Osteoblast (primary cell): ENCODE measurements around the gene SRD5A1. TPM values are rescaled to one million over a fixed set of nuclear protein-coding genes. Genes with fewer than 3 reads are reported as not detected.

Experiments used
- DNase-seq: peaks from one replicate; pipeline ENCODE4 v3.0.0; 2011; ENCODE audit warnings: low spot score, mixed read lengths; ENCODE audit not compliant: insufficient read length; ENCODE audit errors: missing footprints
- H2AFZ ChIP-seq: 2 replicates; pipeline ENCODE4 v1.6.0; 2011; ENCODE audit warnings: mild to moderate bottlenecking, low read length
- H3K27ac ChIP-seq: 2 replicates; pipeline ENCODE4 v1.5.1; 2011; ENCODE audit warnings: mild to moderate bottlenecking, low read depth, low read length, moderate library complexity
- H3K27me3 ChIP-seq: 2 replicates; pipeline ENCODE4 v1.6.0; 2012; ENCODE audit warnings: mild to moderate bottlenecking, control low read depth, inconsistent platforms, low read length, moderate library complexity; ENCODE audit not compliant: insufficient read depth
- H3K36me3 ChIP-seq: 2 replicates; pipeline ENCODE4 v1.5.1; 2011; ENCODE audit warnings: mild to moderate bottlenecking, low read length, control low read depth, moderate library complexity; ENCODE audit not compliant: insufficient read depth
- H3K4me1 ChIP-seq: 2 replicates; pipeline ENCODE4 v1.5.1; 2011; ENCODE audit warnings: mild to moderate bottlenecking, low read length, control low read depth, moderate library complexity; ENCODE audit not compliant: insufficient read depth
- H3K4me2 ChIP-seq: 2 replicates; pipeline ENCODE4 v1.6.0; 2011; ENCODE audit warnings: mild to moderate bottlenecking, low read length; ENCODE audit not compliant: insufficient read depth
- H3K4me3 ChIP-seq: fragments of 200-600 bp; sonication (generic); 3 replicates; pipeline ENCODE4 v1.5.1; 2012; ENCODE audit warnings: mild to moderate bottlenecking, low read length, inconsistent platforms; ENCODE audit not compliant: insufficient read depth
- H3K79me2 ChIP-seq: 2 replicates; pipeline ENCODE4 v1.6.0; 2012; ENCODE audit warnings: mild to moderate bottlenecking, low read length, control low read depth, inconsistent platforms; ENCODE audit not compliant: insufficient read depth
- H3K9me3 ChIP-seq: 2 replicates; pipeline ENCODE4 v1.5.1; 2011; ENCODE audit warnings: low read depth, low read length, control low read depth
- H4K20me1 ChIP-seq: 2 replicates; pipeline ENCODE4 v1.6.0; 2012; ENCODE audit warnings: mild to moderate bottlenecking, low read length, control low read depth; ENCODE audit not compliant: insufficient read depth
- total RNA-seq: library from RNA; depleted of rRNA; stranded (reverse); fragments of >200 nt; gene quantifications from 2 replicates; pipeline ENCODE4 v1.2.3, GENCODE V29; 2012
- TF ChIP-seq, protein P1 (sequence below): IDR thresholded peaks from 2 replicates; pipeline ENCODE4 v1.5.1; 2011; ENCODE audit warnings: mild to moderate bottlenecking, low read depth, low read length, moderate library complexity; ENCODE audit errors: extremely low read depth

The SRD5A1 gene
- total RNA-seq, 1 donor: 9.4 TPM

DNA sequence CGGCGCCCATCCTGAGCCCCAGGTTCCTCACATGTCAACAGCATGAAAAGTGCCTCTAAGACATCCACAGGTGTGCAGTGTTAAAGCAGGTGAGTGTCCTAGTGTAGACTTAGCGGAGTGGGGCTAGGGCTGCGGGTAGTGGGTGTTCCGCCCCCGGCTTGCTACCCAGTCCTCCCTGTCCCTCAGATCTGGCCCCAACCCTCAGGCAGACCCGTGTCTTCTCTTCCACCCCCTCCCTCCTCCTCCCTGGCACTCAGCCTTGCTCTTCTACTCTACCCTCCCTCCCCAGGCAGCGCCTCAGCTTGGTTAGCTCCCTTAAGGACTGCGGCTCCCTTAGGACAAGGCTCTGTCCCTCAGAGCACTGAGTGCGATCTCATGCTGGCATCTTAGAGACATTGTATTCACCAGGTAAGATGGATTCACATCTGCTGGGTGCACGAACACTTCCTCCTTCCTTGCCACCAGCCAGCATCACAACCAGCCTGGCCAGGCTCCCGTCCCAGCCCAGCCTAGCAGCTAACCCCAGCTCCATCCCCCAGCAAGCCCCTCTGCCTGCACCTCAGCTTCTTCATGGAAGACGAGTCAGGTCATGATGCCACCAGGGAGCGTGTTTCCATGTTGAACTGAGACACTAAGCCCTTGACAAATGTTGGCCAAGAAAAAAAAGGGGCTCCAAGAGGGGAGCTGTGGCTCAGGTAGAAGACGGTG is 47.1 kb upstream of the SRD5A1 start:
- Histone ChIP-seq H3K4me2 (no peak overlapping the region), H4K20me1 (no peaks in the 10 kb centered on the region), H3K4me3 (no peak overlapping the region), H3K36me3 (no peaks in the 10 kb centered on the region), H3K27me3 (peaks cover 18% of the 10 kb centered on the region), H3K79me2 (no peaks in the 10 kb centered on the region), H2AFZ (no peak overlapping the region), H3K4me1 (peaks cover 17% of the 10 kb centered on the region), H3K27ac (no peak overlapping the region), H3K9me3 (no peaks in the 10 kb centered on the region)
- DNase-seq: peak; percentile 66
- TF ChIP-seq, protein P1, sequence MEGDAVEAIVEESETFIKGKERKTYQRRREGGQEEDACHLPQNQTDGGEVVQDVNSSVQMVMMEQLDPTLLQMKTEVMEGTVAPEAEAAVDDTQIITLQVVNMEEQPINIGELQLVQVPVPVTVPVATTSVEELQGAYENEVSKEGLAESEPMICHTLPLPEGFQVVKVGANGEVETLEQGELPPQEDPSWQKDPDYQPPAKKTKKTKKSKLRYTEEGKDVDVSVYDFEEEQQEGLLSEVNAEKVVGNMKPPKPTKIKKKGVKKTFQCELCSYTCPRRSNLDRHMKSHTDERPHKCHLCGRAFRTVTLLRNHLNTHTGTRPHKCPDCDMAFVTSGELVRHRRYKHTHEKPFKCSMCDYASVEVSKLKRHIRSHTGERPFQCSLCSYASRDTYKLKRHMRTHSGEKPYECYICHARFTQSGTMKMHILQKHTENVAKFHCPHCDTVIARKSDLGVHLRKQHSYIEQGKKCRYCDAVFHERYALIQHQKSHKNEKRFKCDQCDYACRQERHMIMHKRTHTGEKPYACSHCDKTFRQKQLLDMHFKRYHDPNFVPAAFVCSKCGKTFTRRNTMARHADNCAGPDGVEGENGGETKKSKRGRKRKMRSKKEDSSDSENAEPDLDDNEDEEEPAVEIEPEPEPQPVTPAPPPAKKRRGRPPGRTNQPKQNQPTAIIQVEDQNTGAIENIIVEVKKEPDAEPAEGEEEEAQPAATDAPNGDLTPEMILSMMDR: no peak

DNA sequence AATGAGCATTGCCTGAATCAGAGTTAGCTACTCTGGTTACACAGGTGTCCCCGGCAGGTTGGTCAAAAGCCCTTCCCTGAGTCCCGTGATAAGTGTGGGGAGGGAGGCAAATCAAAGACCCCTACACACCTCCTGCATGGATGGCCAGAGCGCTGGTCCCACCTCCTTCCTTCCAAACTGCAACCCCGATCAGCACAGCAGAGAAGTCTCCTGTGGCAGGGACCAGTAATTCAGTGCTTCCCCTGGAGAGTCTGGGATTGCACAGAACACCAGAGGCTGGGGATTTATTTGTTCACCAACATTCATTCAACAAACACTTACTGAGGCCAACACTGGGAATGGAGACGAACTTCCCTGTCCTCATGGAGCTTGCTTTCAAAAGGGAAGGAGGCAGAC is 46.6 kb upstream of the SRD5A1 start:
- Histone ChIP-seq H3K4me1 (peaks cover 11% of the 10 kb centered on the region), H3K36me3 (no peaks in the 10 kb centered on the region), H3K9me3 (no peaks in the 10 kb centered on the region), H3K4me3 (no peak overlapping the region), H3K4me2 (no peak overlapping the region), H4K20me1 (no peaks in the 10 kb centered on the region), H3K27me3 (peaks cover 18% of the 10 kb centered on the region), H3K79me2 (no peaks in the 10 kb centered on the region), H3K27ac (no peak overlapping the region), H2AFZ (no peak overlapping the region)
- DNase-seq: peak; percentile 46
- TF ChIP-seq, protein P1: no peak

DNA sequence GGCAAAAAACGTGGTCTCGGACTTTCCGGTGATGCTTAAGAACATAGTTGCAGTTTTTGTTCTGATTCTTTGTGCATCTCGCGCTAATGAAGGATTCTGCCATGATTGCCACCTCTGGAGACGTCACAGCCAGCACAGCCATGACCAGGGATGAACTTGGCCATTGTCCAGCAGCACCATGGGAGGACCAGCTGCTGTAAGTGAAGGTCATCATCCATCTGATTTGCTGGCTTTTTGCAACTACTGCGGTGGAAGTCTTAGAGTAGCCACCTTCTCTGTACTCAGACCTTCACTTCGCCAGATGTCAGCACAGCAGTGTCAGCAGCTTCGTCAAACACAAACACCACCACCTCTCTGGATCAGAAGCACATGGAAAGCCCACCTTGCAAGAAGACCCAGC is 46.1 kb upstream of the SRD5A1 start:
- Histone ChIP-seq H3K27me3 (peaks cover 18% of the 10 kb centered on the region), H4K20me1 (no peaks in the 10 kb centered on the region), H3K4me1 (peaks cover 6% of the 10 kb centered on the region), H3K36me3 (no peaks in the 10 kb centered on the region), H2AFZ (no peak overlapping the region), H3K27ac (no peak overlapping the region), H3K9me3 (no peaks in the 10 kb centered on the region), H3K79me2 (no peaks in the 10 kb centered on the region), H3K4me2 (no peak overlapping the region), H3K4me3 (no peak overlapping the region)
- DNase-seq: no peak
- TF ChIP-seq, protein P1: no peak

DNA sequence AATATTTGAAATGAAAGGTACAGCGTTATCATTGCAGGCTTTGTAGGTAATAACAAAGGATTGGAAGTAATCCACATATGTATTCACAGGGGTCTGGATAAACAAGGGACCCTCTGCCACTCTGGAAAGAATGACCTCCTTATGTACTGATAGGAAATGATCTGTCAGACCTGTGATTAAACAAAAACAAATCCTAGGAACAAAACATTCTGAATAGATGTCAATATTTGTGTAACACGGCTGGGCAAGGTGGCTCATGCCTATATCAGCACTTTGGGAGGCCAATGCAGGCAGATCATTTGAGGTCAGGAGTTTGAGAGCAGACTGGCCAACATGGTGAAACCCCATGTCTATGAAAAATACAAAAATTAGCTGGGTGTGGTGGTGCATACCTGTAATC is 42.7 kb upstream of the SRD5A1 start:
- no peak overlapping the region for H3K27ac ChIP-seq
- no peaks in the 10 kb centered on the region for H3K36me3 ChIP-seq
- H3K79me2 ChIP-seq: no peaks in the 10 kb centered on the region
- H4K20me1 ChIP-seq: no peaks in the 10 kb centered on the region
- DNase-seq: no peak
- no peak overlapping the region for H3K4me3 ChIP-seq
- H3K27me3 ChIP-seq: no peaks in the 10 kb centered on the region
- TF ChIP-seq, protein P1: no peak
- H3K4me2 ChIP-seq: no peak overlapping the region
- H3K9me3 ChIP-seq: no peaks in the 10 kb centered on the region
- no peak overlapping the region for H2AFZ ChIP-seq
- no peaks in the 10 kb centered on the region for H3K4me1 ChIP-seq
